HG03439 (cell line): ENCODE data around the gene PRR3.

ENCODE experiments used
- ATAC-seq: cut with Tn5 transposase; IDR thresholded peaks from one replicate; pipeline ENCODE4 v1.9.1; 2021; ENCODE audit warnings: mild to moderate bottlenecking, moderate library complexity; ENCODE audit not compliant: unreplicated experiment

PRR3 gene

GRCh38 chr6:30533460-30534294, 23.4 kb upstream of the PRR3 start:
- no peak for ATAC-seq

GRCh38 chr6:30537931-30538330, 19.2 kb upstream of the PRR3 start:
- no peak for ATAC-seq

GRCh38 chr6:30541515-30542403, 15.3 kb upstream of the PRR3 start:
- peak; percentile 40 for ATAC-seq

GRCh38 chr6:30542404-30542725, 14.7 kb upstream of the PRR3 start:
- no peak for ATAC-seq

- no peak for ATAC-seq
These were observed 14.2 kb upstream of the PRR3 start for GRCh38 chr6:30542915-30543314.

- no peak for ATAC-seq
These were observed 13.3 kb upstream of the PRR3 start for GRCh38 chr6:30543821-30544220.

GRCh38 chr6:30544666-30545272, 12.3 kb upstream of the PRR3 start:
- no peak for ATAC-seq

GRCh38 chr6:30547454-30547853, 9.6 kb upstream of the PRR3 start:
- ATAC-seq: no peak

- ATAC-seq: no peak
These were observed 8.7 kb upstream of the PRR3 start for GRCh38 chr6:30548375-30548774.

GRCh38 chr6:30554404-30554803, 2.7 kb upstream of the PRR3 start:
- no peak for ATAC-seq

GRCh38 chr6:30554962-30555815, 1.9 kb upstream of the PRR3 start:
- peak; percentile 0 for ATAC-seq

GRCh38 chr6:30555816-30556065, 1.4 kb upstream of the PRR3 start:
- peak; percentile 0 for ATAC-seq

GRCh38 chr6:30556066-30556905, 809 bp upstream of the PRR3 start, which contains the start of gene GNL1:
GNL1 (minus strand) TSS chr6:30556489; CDS start chr6:30556203, 286 bp downstream.
- ATAC-seq: peak; percentile 79

- no peak for ATAC-seq
These were observed 537 bp downstream of the PRR3 start for GRCh38 chr6:30557683-30557981.

GRCh38 chr6:30560930-30561329, 3.8 kb downstream of the PRR3 start:
- ATAC-seq: no peak

GRCh38 chr6:30562470-30563425, 5.7 kb downstream of the PRR3 start:
- ATAC-seq: no peak

GRCh38 chr6:30564114-30564513, 7.0 kb downstream of the PRR3 start:
- no peak for ATAC-seq

GRCh38 chr6:30565772-30566171, 8.7 kb downstream of the PRR3 start:
- ATAC-seq: no peak

GRCh38 chr6:30568245-30568644, 11.2 kb downstream of the PRR3 start:
- ATAC-seq: no peak
